DLD1 (cell line): ENCODE data around the gene KIAA1614.
"Not testable (repeated sequence)": the region's sequence is repeated elsewhere in the genome, so short reads cannot be mapped to it uniquely, and the experiment has no call there.

Experiments used
- in situ Hi-C: cut with HindIII; loops from 2 replicates; pipeline ENCODE4 v1.10.0; 2017; ENCODE audit warnings: low sequenced_read_pairs

The KIAA1614 gene

DNA sequence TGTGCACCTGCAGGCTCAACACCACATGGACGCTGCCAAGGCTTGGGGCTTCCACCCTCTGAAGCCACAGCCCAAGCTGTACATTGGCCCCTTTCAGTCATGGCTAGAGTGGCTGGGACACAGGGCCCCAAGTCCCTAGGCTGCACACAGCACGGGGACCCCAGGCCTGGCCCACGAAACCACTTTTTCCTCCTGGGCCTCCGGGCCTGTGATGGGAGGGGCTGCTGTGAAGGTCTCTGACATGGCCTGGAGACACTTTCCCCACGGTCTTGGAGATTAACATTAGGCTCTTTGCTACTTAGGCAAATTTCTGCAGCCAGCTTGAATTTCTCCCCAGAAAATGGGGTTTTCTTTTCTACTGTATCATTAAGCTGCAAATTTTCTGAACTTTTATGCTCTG, 46.9 kb downstream of the KIAA1614 start:
- in situ Hi-C loops, result not testable (repeated sequence)

DNA sequence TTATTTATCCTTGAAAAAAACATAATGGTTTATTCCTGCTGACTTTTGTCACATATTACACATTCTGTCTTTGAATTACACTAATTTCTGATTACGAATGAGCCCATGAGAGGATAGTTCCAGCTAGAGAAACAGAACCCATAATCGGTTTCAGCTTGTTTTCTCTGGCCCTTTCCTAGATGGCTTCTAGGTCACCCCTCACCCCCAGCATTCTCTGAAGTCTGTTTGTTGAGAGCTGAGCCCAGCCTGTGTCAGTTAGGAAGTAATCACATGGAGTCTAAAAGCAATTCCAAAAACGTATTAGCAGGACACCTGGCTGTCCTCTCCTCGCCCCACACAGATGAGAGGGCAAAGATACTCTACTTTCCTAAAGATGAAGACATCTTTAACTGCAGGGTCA, 48.9 kb downstream of the KIAA1614 start:
- in situ Hi-C loops, result no loop called here

DNA sequence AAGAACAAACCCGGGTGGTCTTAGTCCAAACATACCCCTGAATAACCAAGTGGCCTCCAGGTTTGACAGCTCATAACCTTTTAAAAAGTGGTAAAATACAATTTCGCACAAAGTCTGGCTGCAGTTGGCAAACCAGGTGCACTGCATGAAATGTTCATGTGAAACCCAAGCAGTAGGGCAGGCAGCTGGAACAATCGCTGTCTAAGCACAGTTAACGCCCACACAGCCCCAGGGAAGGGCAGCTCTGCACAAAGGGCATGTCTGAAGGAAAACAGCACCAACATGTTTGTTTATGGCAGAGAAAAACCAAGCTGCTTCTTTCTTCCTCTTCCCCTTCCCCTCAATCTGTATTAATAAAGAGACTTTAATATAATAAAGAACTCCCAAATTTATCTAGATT, 49.5 kb downstream of the KIAA1614 start:
- in situ Hi-C loops, result no loop called here

DNA sequence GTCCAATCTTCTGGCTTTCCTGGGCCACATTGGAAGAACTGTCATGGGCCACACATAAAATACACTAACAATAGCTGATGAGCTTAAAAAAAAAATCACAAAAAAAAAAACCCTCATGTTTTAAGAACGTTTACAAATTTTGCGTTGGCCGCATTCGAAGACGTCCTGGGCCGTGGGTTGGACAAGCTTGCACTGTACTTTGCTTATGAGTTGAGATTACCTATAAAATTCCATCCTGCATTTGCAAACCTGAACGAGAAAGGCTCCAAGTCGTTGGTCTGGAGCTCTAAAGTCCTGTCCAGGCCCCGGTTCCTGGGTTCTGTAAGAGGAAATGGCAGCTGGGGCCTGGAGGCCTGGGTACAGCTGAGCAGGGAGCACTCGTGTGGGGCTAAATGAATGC, 51.4 kb downstream of the KIAA1614 start:
- in situ Hi-C loops, result no loop called here

DNA sequence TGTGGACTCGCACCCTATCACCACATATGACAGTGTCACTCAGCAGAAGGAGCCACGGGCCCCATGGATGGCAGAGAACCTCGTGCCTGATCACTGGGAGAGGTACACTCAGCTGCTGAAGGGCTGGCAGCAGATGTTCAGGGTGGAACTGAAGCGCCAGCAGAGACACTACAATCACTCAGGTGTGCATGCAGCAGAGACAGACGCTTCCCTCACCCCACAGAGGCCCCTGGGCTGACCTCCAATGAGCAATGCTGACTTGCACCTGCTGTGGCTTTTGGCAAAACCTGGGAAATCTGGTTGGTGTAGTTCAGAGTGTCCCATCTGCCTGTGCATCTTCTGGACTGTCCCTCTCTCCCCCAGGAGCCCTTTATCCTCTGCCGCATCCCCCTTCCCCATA, 51.9 kb downstream of the KIAA1614 start:
- in situ Hi-C loops, result no loop called here

DNA sequence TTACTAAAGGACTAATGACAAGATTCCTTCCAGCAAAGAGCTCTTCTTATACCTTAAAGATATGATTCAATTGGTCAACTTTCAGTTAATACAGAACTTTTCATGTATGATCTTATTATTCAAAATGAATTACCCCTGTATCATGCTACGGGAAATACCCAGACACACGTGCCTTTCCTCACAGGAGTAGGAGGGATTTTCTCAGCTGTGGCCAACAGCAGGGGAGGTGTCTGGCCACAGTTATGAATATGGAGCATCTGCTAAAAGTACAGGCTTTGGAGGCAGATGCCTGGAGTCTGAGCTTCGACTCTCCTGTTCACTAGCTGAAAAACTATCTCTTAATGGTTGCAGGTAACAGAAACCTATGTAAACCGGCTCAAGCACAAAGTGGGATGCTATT, 53.6 kb downstream of the KIAA1614 start:
- in situ Hi-C loops, result no loop called here

DNA sequence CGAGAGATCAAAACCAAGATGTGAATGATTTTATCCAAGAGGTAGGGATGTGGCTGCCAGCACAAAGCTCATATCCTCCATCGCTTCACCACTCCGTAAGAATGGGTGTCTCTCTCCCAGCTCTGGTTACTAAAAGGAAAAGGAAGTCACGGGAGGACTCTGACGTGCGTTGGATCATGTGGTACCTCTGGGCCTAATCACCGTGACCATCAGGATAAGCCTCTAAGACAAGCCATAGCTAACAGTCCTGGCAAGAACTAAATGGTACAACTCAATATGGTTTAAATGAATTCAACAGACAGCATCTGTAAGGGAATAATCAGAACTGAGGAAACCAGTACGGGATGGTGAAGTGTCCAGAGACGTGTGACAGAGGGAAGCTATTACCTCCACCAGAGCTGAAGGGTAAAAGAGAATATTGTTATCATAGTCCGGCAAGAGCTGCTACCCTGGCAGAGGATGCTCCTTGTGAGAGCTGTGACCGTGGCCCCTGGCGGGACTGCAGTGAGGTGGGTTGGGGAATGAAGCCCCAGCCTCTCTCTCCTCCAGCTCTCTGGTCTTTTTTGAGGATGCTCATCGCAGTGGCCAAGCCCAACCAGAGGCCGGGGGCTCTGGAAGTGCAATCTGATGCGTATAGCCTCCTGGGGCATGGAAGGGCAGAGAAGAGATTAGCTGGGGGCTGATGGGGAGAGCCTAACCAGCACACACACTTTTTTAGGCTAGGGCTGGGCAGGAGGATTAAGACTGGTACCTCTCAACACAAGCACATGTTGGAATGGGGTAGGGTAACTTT, 54.2 kb downstream of the KIAA1614 start:
- in situ Hi-C loops, result no loop called here

DNA sequence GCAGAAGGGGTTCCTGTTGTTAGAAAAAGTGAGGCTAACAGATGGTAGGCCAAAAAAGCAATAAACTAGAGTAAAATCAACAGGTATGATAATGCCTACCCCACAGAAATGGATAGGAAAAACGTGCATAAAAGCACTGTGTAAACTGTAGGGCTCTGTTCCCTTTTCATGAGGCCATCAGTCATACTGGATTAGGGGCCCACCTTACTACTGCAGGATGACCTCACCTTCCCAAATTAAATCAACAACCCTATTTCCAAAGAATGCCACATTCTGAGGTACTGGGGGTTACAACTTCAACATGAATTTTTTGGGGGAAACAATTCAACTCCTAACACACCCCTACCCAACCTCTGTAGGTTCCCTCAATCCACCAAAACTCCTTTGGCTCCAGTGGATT, 54.9 kb downstream of the KIAA1614 start:
- in situ Hi-C loops, result no loop called here

DNA sequence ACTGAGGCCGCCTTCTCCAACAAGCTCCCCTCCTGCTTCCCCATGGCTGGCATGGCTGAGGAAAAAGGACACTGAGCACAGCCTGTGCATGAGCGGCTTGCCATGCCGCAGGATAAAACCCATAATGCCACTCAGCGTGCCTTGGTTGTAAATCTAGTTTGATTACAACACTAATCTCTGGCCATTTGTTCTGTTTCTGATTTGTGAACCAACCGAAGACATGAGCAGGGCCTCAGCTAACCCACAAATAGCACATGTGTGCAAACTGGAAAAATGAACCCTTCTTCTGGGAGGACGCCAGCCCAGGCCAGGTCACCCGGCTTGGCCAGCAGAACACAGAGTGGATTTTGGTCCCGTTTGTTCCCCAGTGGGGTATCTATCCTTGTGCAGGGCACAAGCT, 56.1 kb downstream of the KIAA1614 start:
- in situ Hi-C loops, result not testable (repeated sequence)

DNA sequence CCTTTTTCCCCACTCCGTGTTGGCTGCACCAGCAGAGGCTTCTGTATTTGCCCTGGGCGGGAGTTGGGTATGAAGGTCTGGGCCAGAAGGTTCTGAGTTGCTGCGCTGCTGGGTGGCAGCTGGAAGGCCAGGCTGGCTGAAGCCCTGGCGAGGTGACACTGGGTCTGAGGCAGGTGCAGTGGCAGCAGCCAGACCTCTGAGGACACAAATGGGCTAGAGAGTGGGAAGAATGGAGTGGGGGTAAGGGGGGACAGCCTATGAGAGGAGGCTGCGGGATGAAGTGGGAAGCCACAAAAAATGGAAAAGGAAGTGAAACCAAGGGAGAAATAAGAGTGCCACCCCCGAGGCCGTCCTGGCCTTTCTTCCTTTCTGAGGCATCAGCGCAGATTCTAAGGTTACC, 56.7 kb downstream of the KIAA1614 start:
- in situ Hi-C loops, result no loop called here

DNA sequence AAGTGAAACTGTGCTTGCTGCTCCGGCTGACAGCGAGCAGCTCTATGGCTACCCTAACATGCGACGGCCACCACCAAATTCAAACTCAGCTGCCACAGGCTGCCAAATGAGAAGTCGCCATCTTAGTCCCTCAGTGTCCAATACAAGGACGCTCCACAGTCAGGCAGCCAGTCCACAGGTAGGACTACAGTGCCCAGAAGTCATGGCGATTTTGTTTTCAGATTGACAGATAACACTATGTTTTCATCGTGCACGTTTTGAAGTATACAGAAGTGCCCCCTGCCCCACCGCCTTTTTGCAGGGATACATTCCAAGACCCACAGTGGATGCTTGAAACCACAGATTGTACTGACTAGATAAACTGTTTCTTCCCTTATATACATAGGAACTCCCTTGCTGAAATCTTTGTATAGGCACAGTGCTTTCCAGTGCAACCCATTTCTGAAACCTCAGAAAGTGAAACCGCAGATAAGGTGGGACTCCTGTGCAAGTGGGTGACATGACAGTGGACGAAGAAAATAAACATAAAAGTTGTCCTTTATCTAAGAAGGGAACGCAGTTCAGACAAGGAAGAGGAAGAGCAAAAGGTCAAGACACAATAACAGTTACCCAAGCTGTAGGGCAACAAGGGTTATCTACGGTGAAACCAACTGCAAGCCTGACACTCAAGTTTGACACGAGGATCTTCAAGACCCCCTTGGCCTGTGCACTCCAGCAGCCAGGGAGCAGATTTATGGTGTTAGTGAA, 57.8 kb downstream of the KIAA1614 start:
- in situ Hi-C loops, result no loop called here

DNA sequence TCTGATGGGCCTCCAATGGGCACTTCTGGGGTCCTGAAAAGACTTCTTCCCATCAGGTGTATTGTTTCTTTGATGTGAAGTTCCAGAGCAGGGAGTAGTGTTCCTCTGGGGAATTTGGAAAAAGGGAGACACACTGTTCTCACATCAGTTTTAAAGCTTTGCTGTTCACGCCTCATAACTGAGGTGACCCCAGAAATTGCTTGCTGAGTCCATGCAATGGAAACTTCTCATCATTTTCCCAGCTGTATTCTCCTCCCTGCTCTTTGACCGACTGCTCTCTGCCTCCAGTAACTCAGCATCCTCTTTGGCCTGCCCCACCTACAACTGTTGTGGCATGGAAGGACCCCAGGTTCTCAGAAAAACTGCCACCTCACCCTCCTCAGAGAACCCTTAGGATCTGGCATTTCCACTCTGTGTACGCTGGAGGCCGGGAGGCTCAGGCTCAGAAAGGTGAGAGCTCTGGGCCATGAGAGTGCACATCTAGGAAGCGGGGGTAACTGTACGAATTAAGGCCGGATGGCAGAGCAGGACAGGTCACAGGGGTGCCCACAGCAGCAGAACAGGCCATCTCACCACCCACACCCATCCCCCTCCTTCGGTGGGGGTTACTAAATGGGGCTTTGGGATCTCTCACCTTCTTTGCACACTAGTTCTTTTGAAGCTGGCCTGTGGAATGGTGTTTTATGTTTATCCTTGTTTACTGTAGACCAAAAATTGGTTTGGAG, 58.7 kb downstream of the KIAA1614 start:
- in situ Hi-C loops, result no loop called here

DNA sequence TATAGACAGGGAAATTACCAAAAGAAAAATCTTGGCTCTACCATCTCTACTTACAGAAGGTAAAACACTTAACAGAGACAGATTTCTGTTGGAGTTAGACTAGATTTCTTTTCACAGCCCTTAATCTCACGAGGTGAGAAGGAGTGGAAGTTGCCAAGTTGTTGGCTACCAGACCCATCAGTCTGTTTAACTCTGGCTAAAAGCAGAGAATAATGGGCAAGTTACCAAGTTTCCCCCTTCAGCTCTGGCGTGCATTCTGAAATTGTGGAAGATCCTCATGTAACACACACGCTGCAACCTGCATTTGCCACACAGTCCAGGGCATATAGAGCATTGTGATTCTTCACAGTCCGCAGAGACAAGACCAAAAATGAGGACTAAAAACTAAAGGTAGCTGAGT, 60.7 kb downstream of the KIAA1614 start:
- in situ Hi-C loops, result no loop called here

DNA sequence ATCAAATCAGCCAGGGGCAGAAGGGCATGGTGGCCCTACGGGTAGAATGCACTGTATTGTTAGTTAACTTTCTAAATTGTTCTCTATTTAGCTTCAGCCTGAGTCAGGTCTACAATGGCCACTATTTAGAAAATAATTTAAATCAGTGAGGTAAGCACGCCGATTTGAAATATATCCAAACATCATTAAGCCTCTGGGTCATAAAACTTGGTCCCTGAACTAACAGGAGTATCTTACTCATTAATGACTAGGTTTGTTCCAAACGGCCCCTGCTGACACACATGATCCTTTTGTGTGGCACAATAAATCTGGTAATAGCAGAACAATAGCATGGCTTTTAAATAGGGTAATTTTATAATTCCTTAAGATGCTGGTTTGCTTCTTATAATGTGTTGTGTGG, 61.5 kb downstream of the KIAA1614 start:
- in situ Hi-C loops, result no loop called here

DNA sequence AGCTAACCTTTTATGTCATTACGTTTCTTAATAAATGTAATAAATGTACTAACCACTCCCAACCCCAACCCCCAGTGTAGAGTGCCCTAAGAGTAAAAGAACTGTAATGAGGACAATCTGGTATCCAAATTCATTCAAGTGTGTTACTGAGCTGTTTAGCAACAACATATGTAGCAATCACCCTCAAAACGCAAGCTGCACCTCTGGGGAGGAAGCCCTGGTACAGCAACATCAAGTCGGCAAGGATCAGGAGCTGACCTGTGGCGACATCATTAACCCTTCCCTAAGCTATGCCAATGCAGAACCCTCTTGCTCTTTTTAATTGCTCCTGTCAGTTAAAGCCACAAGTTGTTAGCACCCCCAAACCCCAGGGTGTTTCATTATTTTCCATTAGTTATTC, 62.9 kb downstream of the KIAA1614 start:
- in situ Hi-C loops, result no loop called here

DNA sequence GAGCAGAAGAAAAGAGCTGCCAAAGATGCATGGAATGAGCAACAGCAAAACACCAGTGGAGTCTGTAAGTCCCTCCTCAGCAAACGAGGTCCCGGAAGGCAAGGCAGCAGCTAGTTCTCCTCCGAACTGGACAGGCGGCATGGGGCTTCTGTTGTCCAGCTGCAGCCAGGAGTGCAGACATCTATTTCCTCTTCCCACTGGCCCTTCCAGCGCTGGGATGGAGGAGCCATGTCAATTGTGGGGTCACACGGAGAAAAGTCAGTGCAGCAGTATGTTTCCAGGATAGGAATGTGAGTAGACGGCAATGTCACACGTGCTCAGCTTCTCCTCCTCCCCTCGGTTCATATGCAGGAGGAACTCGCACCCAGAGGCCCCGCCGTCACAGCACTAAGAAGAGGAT, 63.5 kb downstream of the KIAA1614 start:
- in situ Hi-C loops, result no loop called here

DNA sequence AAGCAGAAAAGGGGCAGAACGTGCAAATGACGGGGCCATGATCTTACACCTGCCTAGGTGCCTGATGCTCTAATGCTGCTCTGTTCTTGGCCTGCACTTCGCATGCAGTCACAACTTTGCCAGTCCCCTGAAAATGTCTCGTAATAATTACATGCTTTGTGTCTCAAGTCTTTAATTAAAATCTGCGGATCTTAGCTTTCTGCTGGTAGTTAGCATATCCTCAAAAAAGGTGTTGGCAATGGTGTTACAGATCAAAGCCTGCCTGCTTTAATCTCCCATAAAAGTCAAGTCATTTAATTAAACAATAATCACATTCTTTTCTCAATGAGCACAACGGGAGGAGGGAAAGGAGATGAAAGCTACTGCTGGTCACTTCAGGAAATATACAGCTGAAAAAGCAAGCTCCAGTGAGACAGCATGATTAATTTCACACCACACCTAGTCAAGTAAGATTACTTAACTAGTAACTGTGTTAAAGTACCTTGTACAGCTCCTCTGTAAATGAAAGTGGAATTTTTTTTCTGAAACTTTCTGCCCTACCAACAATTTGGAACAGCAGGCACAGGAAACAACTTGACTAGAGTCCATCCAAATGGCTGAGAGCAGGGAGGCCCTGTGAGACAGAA, 64.1 kb downstream of the KIAA1614 start:
- in situ Hi-C loops, result no loop called here

DNA sequence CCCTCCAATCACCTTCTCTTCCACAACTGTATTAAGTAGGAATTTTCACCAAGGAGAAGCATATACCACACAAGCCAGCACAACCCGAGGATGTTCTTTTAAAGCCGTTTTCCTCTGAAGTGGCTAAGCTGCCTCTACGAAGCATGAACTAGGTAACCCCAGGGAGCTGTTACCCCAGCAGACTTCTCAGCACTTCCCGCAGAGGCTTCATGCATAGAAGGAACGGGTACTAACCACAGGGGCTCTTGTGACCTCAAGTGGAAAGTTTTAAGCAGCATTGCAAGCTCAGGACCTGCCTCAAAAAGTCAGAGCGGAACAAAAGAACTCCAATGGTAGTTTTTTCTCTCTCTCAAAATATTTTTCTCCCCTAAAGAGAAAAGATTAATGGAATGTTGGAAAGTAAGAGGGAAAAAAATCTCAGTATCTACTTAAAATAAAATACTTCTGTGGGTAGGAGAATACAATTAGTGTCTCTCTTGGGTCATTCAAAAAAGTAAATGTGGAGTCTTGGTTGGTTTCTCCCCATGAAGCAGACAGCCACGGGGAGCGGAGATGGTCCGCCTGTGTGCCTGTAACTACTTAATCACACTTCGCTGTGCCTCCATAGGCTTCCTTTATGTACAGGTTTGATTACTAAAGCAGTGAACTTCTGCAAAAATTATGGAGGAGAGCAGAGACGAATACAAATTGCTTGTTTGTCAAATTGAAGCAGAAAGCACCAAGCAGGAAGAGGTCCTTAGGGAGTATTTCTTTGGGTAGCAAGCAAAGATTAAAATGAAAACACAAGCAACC, 69.1 kb downstream of the KIAA1614 start:
- in situ Hi-C loops, result no loop called here

DNA sequence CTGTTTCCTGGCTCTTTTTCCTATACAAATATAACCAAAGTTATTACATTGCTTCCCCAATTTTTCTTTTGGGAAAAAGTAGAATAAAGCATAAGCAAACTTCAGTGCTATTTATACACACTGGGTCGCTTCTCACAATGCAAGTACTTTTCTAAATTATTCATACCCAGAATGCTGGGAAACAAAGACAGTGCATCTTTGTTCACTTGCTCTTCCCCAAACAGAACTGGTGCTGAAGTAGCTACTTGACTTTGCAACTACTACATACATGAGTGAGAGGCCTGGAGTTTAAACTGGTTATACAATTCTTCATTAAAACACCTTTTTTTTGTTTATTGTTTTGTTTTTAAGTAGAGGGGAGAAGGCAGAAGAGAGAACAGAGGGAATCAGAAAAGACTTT, 69.7 kb downstream of the KIAA1614 start:
- in situ Hi-C loops, result no loop called here

DNA sequence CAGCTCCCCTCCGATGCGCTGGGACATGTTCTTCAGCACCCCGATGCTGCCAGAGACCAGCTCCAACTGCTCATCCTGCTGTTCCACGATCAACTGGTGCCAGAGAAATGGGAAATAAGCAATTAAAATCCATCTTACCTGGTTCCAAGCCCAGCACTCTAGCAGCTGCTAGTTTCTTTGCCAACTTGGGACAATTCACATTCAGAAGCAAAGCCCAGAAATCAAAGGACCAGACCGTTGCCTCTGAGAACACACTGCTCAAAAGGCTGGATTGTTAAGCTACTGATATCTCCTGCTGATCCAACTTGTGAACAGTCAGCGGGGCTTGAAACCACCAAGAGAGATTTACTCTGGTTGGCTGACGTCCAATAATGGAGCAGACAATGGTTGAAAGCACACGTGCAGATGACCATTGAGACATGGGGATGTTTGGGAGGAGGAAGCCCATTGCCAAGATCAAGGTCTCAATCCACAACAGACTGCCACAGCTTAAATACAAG, 75.6 kb downstream of the KIAA1614 start:
- in situ Hi-C loops, result no loop called here
